Peyer's patch (tissue), 4 donors: ENCODE data around the gene SUN2.

Experiments used
- CTCF ChIP-seq, 6 experiments: fragments of 450-650 bp in 4 of 6; fragments of 200-600 bp in 2 of 6; sonication (generic) in 1 of 6; IDR thresholded peaks; one replicate each; pipeline ENCODE4 v1.5.1; 2017 to 2019; ENCODE audit warnings: antibody characterized with exemption in 6 of 6, mild to moderate bottlenecking in 3 of 6, moderate library complexity in 1 of 6
- POLR2A ChIP-seq, 2 donors: fragments of 450-650 bp; IDR thresholded peaks; one replicate each; pipeline ENCODE4 v1.5.1; 2017; ENCODE audit warnings: antibody characterized with exemption in 2 of 2, mild to moderate bottlenecking in 2 of 2, moderate library complexity in 2 of 2

GRCh38 chr22:38727123-38727522 lies 28.7 kb downstream of the SUN2 start:
- TF ChIP-seq CTCF (IDR thresholded peaks at IDR 0.05), result no peak
- no peak for TF ChIP-seq POLR2A (IDR thresholded peaks at IDR 0.05)
